SIG-M5 treated with dmso at 0.1 percent for 504 hours (cell line): ENCODE results near the gene XPR1.

Source experiments
- DNase-seq: peaks from one replicate; lab custom pipeline; 2025; ENCODE audit not compliant: unreplicated experiment; lab: John Stamatoyannopoulos, UW

XPR1 gene

GRCh38 chr1:180884588-180885300 is 252.9 kb downstream of the XPR1 start:
- DNase-seq = no peak

DNA sequence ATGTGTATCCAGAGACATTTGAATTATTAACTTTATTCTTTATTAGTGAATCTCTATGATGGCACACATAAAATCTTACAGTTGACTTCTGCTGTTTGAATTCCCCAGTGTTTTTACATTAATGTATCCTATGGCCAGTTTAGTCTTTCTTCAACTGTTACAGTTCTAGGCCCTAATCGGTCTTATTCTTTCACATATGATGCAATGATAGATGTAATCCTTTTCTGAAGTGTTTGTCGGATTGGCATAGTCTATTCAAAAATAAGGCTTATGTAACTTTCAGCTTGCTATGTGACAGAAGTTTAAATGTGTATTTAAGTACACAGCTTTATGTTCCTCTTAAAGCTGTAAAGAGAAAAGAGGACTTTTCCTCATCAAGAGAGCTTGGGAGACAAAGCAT is 254.5 kb downstream of the XPR1 start:
- DNase-seq = no peak

DNA sequence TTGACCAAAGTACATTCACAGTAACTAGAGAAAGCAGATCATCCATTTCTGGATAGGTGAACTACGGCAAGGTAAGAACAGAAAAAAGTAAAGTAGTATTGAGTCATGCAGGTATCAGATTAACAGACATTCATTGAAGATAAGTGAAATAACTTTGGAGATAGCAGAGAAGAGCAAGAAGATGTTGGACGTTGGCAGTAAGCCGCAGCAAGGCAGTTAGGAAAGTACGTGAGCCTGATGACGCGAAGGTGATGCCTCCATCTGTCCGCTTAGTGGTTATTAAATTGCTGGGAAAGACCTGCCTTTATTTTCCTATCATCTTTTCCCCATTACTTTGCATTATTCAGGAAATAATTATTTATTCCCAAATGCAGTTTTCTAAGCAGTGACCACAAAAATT is 256.0 kb downstream of the XPR1 start:
- no peak for DNase-seq

DNA sequence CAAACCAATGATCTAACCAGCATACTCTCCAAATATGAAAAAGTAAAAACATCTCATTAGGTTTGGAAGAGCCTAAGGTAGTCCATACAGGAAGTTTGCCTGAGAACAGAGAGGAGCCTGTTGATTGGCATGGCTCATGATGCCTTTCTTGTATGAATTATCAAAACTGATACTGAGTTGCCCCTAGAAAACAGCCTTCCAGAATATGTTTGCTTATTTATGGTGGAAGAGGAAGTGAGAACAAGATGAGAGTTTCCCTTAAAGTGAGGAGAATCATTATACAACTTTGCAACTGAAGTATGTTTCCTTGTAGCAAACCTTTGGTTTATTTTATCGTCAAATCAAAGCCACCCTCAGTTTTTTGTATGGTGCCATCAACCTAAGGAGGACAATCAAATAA is 257.0 kb downstream of the XPR1 start:
- DNase-seq = peak; percentile 40

GRCh38 chr1:180889325-180889724 is 257.5 kb downstream of the XPR1 start:
- no peak for DNase-seq

GRCh38 chr1:180892272-180892671 is 260.4 kb downstream of the XPR1 start:
- DNase-seq = no peak

- no peak for DNase-seq
Observed at GRCh38 chr1:180892675-180893074, 260.9 kb downstream of the XPR1 start.

GRCh38 chr1:180893614-180894013 is 261.8 kb downstream of the XPR1 start:
- no peak for DNase-seq

- DNase-seq = no peak
Observed at GRCh38 chr1:180896161-180896560, 264.3 kb downstream of the XPR1 start.

GRCh38 chr1:180898441-180899219 is 266.8 kb downstream of the XPR1 start:
- no peak for DNase-seq

DNA sequence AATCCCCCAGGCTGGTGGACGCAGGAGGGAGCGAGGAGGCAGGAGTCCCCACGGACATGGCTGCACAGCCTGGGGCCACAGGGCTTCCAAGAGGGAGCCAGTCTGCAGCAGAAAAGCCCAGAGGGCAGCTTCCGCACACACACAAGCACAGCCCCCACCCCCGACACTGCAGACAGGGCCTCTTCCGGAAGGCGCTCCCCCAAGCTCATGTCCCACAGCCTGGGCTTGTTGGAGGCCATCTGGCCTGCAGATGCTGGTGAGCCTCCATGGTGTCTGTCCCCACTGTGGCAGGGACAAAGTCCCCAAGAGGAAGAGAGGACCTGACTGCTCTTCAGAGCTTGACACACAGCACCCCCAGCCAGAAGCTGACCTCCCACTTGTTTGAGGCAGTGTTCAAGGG is 267.4 kb downstream of the XPR1 start:
- no peak for DNase-seq

DNA sequence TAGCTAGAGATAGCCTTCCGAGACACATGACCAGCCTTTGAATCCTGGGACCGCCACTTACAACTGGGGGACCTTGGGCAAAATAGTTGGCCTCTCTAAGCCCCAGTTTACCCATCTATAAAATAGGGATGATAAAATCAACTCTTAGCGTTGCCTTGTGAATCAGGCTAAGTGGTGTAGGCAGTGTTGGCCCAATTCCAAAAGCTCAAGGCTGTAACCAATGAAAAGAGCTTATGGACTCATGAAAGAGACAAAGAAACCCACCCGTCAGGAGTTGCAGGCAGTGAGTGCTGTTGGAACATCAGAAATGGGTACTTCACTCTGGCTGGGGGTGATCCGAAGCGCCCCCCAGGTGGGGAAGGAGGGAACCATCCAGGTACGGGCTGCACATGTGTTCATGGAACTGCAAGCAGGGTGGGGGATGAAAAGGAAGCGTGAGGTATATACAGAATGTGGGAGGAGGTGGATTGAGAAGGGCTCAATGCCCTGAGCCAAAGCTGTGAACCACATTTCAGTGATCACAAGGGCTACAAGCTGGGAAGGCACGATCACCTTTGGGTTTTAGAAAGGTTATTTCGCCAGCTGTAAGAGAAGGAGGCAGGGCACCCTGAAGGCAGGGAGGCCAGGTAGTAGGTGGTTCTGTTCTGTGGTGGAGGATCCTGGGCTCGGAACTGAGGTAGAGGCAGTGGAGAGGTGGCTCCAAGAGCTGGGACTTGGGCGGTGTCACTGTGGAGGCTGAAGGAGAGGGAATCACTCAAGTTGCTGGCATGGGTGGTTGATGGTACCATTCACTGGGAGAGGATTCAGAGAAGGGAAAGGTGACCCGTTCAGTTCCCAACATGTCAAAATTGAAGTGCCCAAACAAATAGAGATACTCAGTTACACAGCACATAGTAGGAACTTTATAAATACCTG is 269.5 kb downstream of the XPR1 start:
- no peak for DNase-seq

DNA sequence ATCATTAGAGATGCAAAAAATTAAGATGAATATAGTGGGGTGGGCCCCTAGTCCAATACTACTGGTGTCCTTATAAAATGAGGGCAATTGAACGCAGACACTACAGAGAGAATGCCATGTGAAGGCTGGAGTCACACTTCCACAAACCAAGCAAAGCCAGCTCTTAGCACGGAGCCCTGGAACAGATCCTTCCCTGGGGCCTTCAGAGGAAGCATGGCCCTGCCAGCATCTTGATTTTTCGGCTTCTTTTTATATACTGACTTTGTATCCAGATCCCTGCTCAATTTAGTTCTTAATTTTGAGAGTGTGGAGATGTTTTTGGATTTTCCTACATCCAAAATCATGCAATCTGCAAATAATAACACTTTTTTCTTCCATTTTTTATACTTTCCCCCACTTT is 270.7 kb downstream of the XPR1 start:
- DNase-seq = no peak

- no peak for DNase-seq
Observed at GRCh38 chr1:180905927-180906326, 274.1 kb downstream of the XPR1 start.

DNA sequence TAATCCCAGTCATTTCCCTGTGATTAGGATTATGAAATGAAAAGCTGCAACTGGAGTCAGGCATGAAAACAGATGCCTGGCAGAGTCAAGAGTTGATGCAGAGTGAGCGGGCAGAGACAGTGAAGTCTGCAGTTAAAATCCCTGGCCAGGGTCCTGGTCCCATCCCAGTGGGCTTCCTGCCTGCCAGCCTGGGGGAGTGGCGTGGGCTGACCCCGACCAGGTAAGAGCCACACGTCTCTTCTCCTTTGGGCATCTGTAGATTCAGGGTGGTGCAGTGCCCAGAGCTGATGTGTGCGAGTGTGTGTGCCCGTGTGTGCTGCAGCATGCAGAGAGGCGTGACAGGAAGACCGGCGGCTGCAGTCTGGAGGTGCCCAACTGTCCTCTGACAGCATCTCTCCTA is 274.7 kb downstream of the XPR1 start:
- DNase-seq = no peak

- no peak for DNase-seq
Observed at GRCh38 chr1:180907313-180908055, 275.7 kb downstream of the XPR1 start.

- no peak for DNase-seq
Observed at GRCh38 chr1:180908074-180908765, 276.4 kb downstream of the XPR1 start.

GRCh38 chr1:180909005-180909414 is 277.2 kb downstream of the XPR1 start:
- no peak for DNase-seq

DNA sequence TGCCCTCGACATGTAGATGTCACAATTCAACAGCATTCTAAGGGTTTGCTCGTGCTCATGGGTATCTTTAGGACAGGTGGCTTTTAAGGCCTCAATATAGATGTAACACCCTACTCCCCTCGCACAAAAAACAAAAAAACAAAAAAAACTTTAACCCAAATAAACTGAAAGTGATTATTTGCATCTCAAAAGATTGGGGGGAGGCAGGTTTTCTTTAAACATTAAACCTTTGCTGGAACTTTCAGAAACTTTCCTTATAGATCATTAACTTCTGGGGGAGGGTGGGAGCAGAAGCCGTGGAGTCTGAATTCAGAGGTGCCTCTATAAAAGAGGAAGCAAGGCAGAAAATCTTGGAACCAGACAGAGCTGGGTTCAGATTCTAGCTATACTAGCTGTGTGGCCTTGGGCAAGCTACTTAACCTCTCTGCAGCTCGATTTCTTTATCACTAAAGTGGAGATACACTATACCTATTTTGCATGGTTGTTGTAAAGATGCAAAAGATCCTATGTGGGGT is 277.7 kb downstream of the XPR1 start:
- no peak for DNase-seq

DNA sequence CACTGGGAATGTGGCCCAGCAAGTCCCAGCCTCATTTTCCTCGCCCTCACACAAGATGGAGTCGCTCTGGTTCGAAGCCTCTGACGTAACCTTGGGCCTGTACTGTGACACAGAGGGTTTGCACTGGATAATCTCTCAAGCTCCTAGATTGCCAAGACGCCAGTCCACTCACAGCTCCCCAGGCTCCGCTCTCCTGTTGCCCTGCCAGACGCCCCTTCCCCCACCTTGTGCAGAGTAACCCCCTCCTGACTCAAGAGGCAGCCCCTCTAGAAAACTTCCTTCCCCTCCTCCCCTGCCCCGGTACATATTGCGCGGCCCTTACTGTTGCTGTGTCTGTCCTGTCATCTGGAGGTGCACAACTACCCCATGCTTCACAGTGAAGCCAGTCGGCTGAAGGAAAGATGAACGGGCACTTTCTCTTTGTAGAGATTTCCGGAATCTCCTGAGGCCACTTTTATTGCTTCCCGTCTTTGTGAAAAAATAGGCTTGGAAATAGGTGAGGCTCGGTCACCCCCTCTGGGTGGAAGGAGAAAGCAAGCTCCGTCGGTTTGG is 279.9 kb downstream of the XPR1 start:
- no peak for DNase-seq
